Adrenal gland (tissue), 5 donors: ENCODE results near the gene LAMB4.

ENCODE experiments used
- POLR2A ChIP-seq, 2 donors: fragments of 450-650 bp; IDR thresholded peaks; one replicate each; pipeline ENCODE4 v1.6.1; 2017; ENCODE audit warnings: antibody characterized with exemption in 2 of 2, mild to moderate bottlenecking in 2 of 2, moderate library complexity in 1 of 2
- TF ChIP-seq, protein P1 (sequence below), 6 experiments: fragments of 450-650 bp in 4 of 6; fragments of 200-600 bp in 2 of 6; sonication (generic) in 1 of 6; IDR thresholded peaks; 1 replicate in 5 of 6; 2 replicates in 1 of 6; pipeline versions ENCODE4 v1.5.1 to v1.8.0; 2016 to 2021; ENCODE audit warnings: antibody characterized with exemption in 6 of 6, mild to moderate bottlenecking in 2 of 6, moderate library complexity in 1 of 6
- donor health status: DM: no; HTN: no; CAD: no.

DNA sequence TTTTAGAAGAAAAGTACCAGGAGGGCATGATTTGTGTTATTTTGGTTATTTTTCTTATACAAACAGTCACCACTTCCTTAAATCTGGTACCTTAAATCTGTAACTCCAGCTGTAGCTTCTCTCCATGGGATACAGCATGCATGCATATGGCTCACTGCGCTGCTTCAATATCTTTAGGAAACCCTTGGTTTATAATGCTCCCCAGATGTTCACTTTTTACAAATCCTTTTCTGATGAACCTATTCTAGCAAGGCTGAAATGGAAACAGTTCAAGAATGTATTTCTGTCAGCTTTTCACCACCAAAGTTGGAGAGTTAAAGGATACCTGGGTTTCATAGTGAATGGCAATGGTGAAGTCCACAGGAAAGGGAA is 50.9 kb downstream of the LAMB4 start:
- TF ChIP-seq, protein P1, sequence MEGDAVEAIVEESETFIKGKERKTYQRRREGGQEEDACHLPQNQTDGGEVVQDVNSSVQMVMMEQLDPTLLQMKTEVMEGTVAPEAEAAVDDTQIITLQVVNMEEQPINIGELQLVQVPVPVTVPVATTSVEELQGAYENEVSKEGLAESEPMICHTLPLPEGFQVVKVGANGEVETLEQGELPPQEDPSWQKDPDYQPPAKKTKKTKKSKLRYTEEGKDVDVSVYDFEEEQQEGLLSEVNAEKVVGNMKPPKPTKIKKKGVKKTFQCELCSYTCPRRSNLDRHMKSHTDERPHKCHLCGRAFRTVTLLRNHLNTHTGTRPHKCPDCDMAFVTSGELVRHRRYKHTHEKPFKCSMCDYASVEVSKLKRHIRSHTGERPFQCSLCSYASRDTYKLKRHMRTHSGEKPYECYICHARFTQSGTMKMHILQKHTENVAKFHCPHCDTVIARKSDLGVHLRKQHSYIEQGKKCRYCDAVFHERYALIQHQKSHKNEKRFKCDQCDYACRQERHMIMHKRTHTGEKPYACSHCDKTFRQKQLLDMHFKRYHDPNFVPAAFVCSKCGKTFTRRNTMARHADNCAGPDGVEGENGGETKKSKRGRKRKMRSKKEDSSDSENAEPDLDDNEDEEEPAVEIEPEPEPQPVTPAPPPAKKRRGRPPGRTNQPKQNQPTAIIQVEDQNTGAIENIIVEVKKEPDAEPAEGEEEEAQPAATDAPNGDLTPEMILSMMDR (IDR thresholded peaks at IDR 0.05), result no peak
- TF ChIP-seq POLR2A (IDR thresholded peaks at IDR 0.05), result no peak
